Measurements from ENCODE around the gene NHLRC2.

Gene NHLRC2

DNA sequence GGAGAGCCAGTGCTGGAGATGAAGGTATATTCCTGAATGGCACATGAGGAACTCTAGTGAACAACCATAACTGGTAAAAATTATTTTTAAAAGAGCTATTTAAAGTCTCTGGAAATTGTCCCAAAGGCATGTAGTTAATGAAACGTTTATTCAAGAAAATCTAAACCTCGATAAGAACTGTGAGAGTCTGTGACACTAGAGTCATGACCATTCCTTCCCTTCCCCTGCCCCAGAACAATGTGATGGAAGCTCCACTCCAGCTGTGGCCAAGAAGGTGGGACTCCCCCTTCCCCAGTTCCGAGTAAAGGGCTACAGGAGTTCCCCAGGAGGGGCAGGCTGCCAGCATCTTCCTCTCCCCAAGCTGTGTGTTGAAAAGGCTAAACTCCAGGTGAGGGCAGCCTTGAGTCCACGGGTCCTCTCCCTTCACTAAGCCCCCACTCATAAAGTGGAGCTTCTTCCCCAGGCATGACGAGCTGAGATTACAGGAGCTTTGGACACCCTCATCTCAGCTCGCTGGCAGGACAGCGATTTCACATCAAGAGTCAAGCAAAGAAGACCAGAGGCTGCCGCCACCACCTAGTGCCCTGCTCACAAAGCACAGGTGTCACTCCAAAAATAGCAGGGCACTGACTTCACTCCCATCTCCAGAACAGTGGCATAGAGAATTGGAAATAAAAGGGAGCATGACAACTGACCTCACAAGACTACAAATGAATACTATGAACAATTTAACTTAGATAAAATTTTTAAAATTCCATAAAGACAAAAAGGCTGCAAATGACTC, 68.5 kb downstream of the NHLRC2 start:
- no peak overlapping the region for H3K4me3 ChIP-seq (ENCODE audit: control insufficient read depth, low read depth, low read length)
- TF ChIP-seq, protein P1, sequence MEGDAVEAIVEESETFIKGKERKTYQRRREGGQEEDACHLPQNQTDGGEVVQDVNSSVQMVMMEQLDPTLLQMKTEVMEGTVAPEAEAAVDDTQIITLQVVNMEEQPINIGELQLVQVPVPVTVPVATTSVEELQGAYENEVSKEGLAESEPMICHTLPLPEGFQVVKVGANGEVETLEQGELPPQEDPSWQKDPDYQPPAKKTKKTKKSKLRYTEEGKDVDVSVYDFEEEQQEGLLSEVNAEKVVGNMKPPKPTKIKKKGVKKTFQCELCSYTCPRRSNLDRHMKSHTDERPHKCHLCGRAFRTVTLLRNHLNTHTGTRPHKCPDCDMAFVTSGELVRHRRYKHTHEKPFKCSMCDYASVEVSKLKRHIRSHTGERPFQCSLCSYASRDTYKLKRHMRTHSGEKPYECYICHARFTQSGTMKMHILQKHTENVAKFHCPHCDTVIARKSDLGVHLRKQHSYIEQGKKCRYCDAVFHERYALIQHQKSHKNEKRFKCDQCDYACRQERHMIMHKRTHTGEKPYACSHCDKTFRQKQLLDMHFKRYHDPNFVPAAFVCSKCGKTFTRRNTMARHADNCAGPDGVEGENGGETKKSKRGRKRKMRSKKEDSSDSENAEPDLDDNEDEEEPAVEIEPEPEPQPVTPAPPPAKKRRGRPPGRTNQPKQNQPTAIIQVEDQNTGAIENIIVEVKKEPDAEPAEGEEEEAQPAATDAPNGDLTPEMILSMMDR (conservative IDR thresholded peaks at IDR 0.05; ENCODE audit: control insufficient read depth, insufficient read depth, low read depth, low read length), result no peak
- DNase-seq (ENCODE audit: low read depth), result no peak

DNA sequence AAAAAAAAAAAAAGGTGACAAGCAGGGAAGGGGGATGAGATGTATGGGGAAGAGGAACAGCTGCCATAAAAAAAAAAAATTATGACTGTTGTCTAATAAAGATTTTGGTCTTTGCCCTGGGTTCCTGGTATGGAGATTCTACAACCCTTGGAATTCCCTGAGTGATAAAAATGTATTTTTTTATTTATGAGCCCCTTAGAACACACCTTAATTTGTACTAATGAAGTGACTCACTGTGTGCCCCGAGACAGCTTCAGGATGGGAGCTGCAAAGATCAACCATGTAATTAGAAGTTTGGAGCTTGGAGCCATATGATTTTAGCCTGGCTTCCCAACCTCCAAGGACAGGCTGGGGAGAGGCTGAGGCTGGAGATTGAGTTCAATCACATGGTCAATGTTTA, 69.7 kb downstream of the NHLRC2 start:
- DNase-seq (ENCODE audit: low read depth), result no peak
- TF ChIP-seq, protein P1 (conservative IDR thresholded peaks at IDR 0.05; ENCODE audit: control insufficient read depth, insufficient read depth, low read depth, low read length), result no peak
- H3K4me3 ChIP-seq (ENCODE audit: control insufficient read depth, low read depth, low read length), result no peak overlapping the region

DNA sequence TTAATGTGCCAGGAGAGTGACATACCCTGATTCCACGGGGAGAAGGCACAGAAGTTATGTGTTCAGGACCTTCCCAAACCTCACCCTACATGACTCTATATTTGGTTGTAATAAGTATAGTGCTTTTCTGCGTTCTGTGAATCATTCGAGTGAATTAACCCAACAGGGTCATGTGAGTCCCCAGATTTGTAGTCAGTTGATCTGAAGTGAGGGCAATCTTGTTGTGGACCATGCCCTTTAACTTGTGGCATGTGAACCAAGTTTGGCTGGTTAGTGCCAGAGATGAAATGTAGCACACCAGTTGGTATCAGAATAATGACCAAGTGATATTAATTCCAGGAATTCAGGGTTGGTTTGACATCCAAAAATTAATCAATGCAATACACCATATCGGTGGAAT, 70.2 kb downstream of the NHLRC2 start:
- no peak overlapping the region for H3K4me3 ChIP-seq (ENCODE audit: control insufficient read depth, low read depth, low read length)
- no peak for DNase-seq (ENCODE audit: low read depth)
- TF ChIP-seq, protein P1 (conservative IDR thresholded peaks at IDR 0.05; ENCODE audit: control insufficient read depth, insufficient read depth, low read depth, low read length), result no peak

DNA sequence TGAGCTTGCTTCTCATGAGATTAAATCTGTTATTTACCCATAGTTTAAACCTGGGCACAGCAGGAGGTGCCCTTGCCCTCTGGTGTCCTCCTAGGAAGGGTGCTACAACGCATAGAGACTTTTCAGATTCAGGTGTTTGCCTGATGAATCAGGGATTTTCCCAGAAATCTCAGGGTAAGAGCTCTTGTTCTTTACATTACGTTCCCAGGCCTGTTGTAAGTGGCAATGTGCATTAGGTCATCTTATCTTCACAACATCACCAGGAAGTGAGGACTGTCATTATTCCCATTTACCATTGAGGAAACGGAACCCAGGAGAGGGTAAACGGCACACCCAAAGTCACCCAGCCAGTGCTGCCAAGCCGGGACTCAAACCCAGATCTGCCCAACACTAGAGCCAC, 73.0 kb downstream of the NHLRC2 start:
- no peak for DNase-seq (ENCODE audit: low read depth)
- no peak overlapping the region for H3K4me3 ChIP-seq (ENCODE audit: control insufficient read depth, low read depth, low read length)
- TF ChIP-seq, protein P1 (conservative IDR thresholded peaks at IDR 0.05; ENCODE audit: control insufficient read depth, insufficient read depth, low read depth, low read length), result no peak

DNA sequence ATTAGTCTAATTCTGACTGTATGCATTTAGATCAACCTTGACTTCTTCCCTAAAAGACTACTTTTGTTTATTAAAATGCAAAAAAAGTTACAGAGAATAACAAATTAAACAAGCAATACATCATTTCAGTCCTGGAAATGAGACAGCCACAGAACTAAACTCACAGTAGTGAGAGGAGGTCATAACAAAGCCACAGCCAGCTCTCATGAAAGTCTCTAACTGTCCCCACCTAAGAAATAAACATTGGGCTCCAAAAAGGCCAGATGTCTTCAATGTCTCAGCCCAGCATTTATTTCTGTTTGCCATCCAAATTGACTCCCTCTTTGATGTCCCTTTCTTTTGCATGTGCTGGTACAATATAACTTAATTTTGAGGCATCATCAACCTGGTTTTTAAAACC, 74.4 kb downstream of the NHLRC2 start:
- TF ChIP-seq, protein P1 (conservative IDR thresholded peaks at IDR 0.05; ENCODE audit: control insufficient read depth, insufficient read depth, low read depth, low read length), result no peak

DNA sequence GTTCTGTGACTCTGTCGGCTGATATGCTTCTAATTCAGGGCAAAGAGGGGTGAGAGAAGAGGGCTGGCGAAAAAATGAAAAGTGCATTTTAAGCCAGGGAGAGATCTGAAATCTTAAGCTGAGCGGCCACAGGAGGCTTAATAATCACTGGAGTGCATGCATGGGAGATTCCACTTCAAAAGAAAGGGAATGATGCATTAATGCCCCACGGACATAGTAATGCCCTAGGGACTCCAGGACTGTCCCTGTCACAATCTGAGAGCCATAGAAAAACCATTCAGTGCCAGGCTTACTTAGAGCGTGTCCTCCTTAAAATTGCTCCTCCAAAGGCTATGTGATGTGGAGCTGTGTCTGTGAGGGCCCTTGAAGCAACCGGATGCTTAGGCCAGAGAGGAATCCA, 75.1 kb downstream of the NHLRC2 start:
- DNase-seq (ENCODE audit: low read depth), result no peak
- H3K4me3 ChIP-seq (ENCODE audit: control insufficient read depth, low read depth, low read length), result no peak overlapping the region
- TF ChIP-seq, protein P1 (conservative IDR thresholded peaks at IDR 0.05; ENCODE audit: control insufficient read depth, insufficient read depth, low read depth, low read length), result no peak

More for the DNA sequence above, 74.4 kb downstream of the NHLRC2 start:
- H3K4me3 ChIP-seq (ENCODE audit: control insufficient read depth, low read depth, low read length), result no peak overlapping the region
- no peak for DNase-seq (ENCODE audit: low read depth)
